MM.1S (cell line): ENCODE results near the gene CALHM2.

Source experiments
- DNase-seq: peaks from one replicate; pipeline ENCODE4 v3.0.0-alpha.2; 2015
- H2AFZ ChIP-seq: fragments of 300-600 bp; sonication (generic); 2 replicates; pipeline ENCODE4 v1.6.0; 2016; ENCODE audit warnings: antibody characterized with exemption, low read length
- H3F3A ChIP-seq: fragments of 300-600 bp; sonication (generic); 2 replicates; pipeline ENCODE4 v1.6.1; 2016; ENCODE audit warnings: mild to moderate bottlenecking, antibody characterized with exemption, low read length, moderate library complexity, mixed read lengths; ENCODE audit not compliant: insufficient read depth
- H3K27ac ChIP-seq: fragments of 300-600 bp; sonication (generic); 2 replicates; pipeline ENCODE4 v1.5.1; 2016; ENCODE audit warnings: mild to moderate bottlenecking, low read length
- H3K27me3 ChIP-seq: fragments of 300-600 bp; sonication (generic); replicated peaks from 2 replicates; pipeline ENCODE4 v1.6.0; 2016; ENCODE audit warnings: low read length; ENCODE audit not compliant: insufficient read depth
- H3K36me3 ChIP-seq: fragments of 300-600 bp; sonication (generic); replicated peaks from 2 replicates; pipeline ENCODE4 v1.6.1; 2016; ENCODE audit warnings: mild to moderate bottlenecking, low read length, mixed read lengths; ENCODE audit not compliant: insufficient read depth
- H3K4me1 ChIP-seq: fragments of 300-600 bp; sonication (generic); 2 replicates; pipeline ENCODE4 v1.6.1; 2016; ENCODE audit warnings: low read length, mixed read lengths
- H3K4me2 ChIP-seq: fragments of 300-600 bp; sonication (generic); 2 replicates; pipeline ENCODE4 v1.6.0; 2016; ENCODE audit warnings: low read depth, low read length
- H3K4me3 ChIP-seq: fragments of 300-600 bp; sonication (generic); 2 replicates; pipeline ENCODE4 v1.5.1; 2016; ENCODE audit warnings: low read length, mixed read lengths
- H3K79me2 ChIP-seq: fragments of 300-600 bp; sonication (generic); 2 replicates; pipeline ENCODE4 v1.6.1; 2016; ENCODE audit warnings: mixed run types, low read length, mixed read lengths
- H3K9ac ChIP-seq: fragments of 300-600 bp; sonication (generic); 2 replicates; pipeline ENCODE4 v1.6.1; 2016; ENCODE audit warnings: low read length, mixed read lengths
- H3K9me2 ChIP-seq: fragments of 300-600 bp; sonication (generic); replicated peaks from 2 replicates; pipeline ENCODE4 v1.6.1; 2016; ENCODE audit warnings: mild to moderate bottlenecking, low read length, mixed read lengths; ENCODE audit not compliant: insufficient read depth
- H3K9me3 ChIP-seq: fragments of 300-600 bp; sonication (generic); replicated peaks from 2 replicates; pipeline ENCODE4 v1.6.1; 2016; ENCODE audit warnings: mild to moderate bottlenecking, low read length, mixed read lengths; ENCODE audit not compliant: insufficient read depth
- H4K20me1 ChIP-seq: fragments of 300-600 bp; sonication (generic); 2 replicates; pipeline ENCODE4 v1.6.1; 2016; ENCODE audit warnings: mild to moderate bottlenecking, low read length, moderate library complexity, mixed read lengths; ENCODE audit not compliant: insufficient read depth
- CTCF ChIP-seq: fragments of 300-600 bp; sonication (generic); IDR thresholded peaks from 2 replicates; pipeline ENCODE4 v1.5.1; 2016; ENCODE audit warnings: antibody characterized with exemption, low read length, mixed read lengths
- EZH2 ChIP-seq: fragments of 300-600 bp; sonication (generic); optimal IDR thresholded peaks from 2 replicates; pipeline ENCODE3; 2017; ENCODE audit warnings: low read depth, mild to moderate bottlenecking, antibody characterized with exemption, low read length, mixed read lengths
- EZH2phosphoT487 ChIP-seq: fragments of 300-600 bp; sonication (generic); IDR thresholded peaks from 2 replicates; pipeline ENCODE4 v1.6.1; 2018; ENCODE audit warnings: antibody characterized with exemption, low read length

Gene CALHM2

DNA sequence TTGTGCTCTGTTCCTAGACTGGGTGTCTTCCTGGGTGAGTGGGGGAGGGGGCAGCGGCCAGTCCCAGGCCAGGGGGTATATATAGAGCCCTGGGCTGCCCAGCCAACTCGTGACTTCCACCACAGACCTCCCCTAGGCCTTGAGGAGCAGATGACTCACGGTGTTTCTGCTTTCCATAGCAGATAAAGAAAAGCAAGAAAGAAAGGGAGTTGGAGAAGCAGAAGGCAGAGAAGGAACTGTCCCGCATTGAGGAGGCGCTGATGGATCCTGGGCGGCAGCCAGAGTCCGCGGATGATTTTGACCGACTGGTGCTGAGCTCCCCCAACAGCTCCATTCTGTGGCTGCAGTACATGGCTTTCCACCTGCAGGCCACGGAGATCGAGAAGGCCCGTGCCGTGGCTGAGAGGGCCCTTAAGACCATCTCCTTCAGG, 10.1 kb downstream of the CALHM2 start:
- TF ChIP-seq EZH2phosphoT487 (no peak), EZH2 (no peak), CTCF (no peak)
- Histone ChIP-seq H3K4me1 (no peaks in the 10 kb centered on the region), H2AFZ (no peak overlapping the region), H3K4me3 (no peak overlapping the region), H3K27ac (no peak overlapping the region), H3K79me2 (no peaks in the 10 kb centered on the region), H3F3A (no peaks in the 10 kb centered on the region), H3K36me3 (peaks cover 9% of the 10 kb centered on the region; the same call in 1 of the 2 replicates), H3K4me2 (no peak overlapping the region), H3K9ac (no peak overlapping the region), H3K9me2 (no peaks in the 10 kb centered on the region), H3K27me3 (no peaks in the 10 kb centered on the region), H3K9me3 (no peaks in the 10 kb centered on the region), H4K20me1 (no peaks in the 10 kb centered on the region)
- no peak for DNase-seq

DNA sequence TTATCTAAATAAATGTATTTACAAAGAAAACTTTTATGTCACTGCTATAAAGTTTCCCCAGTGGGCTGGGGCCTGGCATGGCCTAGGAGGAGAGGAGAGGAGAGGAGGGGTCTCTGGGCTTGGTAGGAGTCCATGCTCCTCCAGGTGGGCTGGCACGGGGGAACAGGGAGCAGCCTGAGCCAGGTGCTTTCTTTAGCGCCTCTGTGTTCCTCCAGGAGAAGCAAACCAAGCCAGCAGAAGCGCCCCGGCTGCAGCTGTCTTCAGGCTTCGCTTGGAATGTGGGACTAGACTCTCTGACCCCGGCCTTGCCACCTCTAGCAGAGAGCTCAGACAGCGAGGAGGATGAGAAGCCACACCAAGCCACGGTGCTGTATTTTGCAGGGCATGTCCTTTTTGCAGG, 10.6 kb downstream of the CALHM2 start:
- Histone ChIP-seq H3F3A (no peaks in the 10 kb centered on the region), H3K4me1 (no peaks in the 10 kb centered on the region), H3K79me2 (no peaks in the 10 kb centered on the region), H3K36me3 (0 out of 2 replicates have a peak, but pooled peaks cover 9% of the 10 kb centered on the region), H2AFZ (no peak overlapping the region), H3K9me2 (no peaks in the 10 kb centered on the region), H3K9me3 (no peaks in the 10 kb centered on the region), H3K4me2 (no peak overlapping the region), H3K27ac (no peak overlapping the region), H3K9ac (no peak overlapping the region), H3K4me3 (no peak overlapping the region), H4K20me1 (no peaks in the 10 kb centered on the region), H3K27me3 (no peaks in the 10 kb centered on the region)
- TF ChIP-seq EZH2 (no peak), EZH2phosphoT487 (no peak), CTCF (no peak)
- no peak for DNase-seq

DNA sequence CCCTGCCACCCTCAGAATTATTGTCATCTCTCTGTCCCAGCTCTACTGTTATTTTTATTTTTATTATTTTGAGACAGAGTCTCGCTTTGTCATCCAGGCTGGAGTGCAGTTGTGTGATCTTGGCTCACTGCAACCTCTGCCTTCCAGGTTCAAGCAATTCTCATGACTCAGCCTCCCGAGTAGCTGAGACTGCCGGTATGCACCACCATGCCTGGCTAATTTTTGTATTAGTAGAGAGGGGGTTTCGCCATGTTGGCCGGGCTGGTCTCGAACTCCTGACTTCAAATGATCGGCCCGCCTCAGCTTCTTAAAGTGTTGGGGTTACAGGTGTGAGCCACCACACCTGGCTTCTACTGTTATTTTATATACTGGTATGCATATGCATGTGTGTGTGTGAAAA, 11.0 kb downstream of the CALHM2 start:
- Histone ChIP-seq H3F3A (no peaks in the 10 kb centered on the region), H3K4me3 (no peak overlapping the region), H3K9ac (no peak overlapping the region), H3K27me3 (no peaks in the 10 kb centered on the region), H3K9me2 (no peaks in the 10 kb centered on the region), H3K27ac (no peak overlapping the region), H3K4me2 (no peak overlapping the region), H4K20me1 (no peaks in the 10 kb centered on the region), H3K4me1 (no peaks in the 10 kb centered on the region), H2AFZ (no peak overlapping the region), H3K79me2 (no peaks in the 10 kb centered on the region), H3K9me3 (no peaks in the 10 kb centered on the region), H3K36me3 (0 out of 2 replicates have a peak, but pooled peaks cover 9% of the 10 kb centered on the region)
- no peak for DNase-seq
- TF ChIP-seq EZH2 (no peak), CTCF (no peak), EZH2phosphoT487 (no peak)

- no peaks in the 10 kb centered on the region for H3F3A ChIP-seq
- no peaks in the 10 kb centered on the region for H3K79me2 ChIP-seq
- H3K9me2 ChIP-seq: no peaks in the 10 kb centered on the region
- no peak overlapping the region for H3K27ac ChIP-seq
- TF ChIP-seq CTCF (no peak), EZH2phosphoT487 (no peak), EZH2 (no peak)
- no peak for DNase-seq
- H3K27me3 ChIP-seq: no peaks in the 10 kb centered on the region
- no peak overlapping the region for H3K4me3 ChIP-seq
- H3K4me1 ChIP-seq: no peaks in the 10 kb centered on the region
- H3K9ac ChIP-seq: no peak overlapping the region
- 0 out of 2 replicates have a peak, but pooled peaks cover 9% of the 10 kb centered on the region for H3K36me3 ChIP-seq
- no peaks in the 10 kb centered on the region for H3K9me3 ChIP-seq
- H4K20me1 ChIP-seq: no peaks in the 10 kb centered on the region
- H2AFZ ChIP-seq: no peak overlapping the region
- H3K4me2 ChIP-seq: no peak overlapping the region
These were observed 11.8 kb downstream of the CALHM2 start for GRCh38 chr10:103440416-103440815.
